Tibial nerve (tissue), 4 donors: Measurements from ENCODE around the gene PHLPP1. TPM values are rescaled to one million over a fixed set of nuclear protein-coding genes. Genes with fewer than 3 reads are reported as not detected.
A peak's percentile ranks its signal among the peaks of the same experiment; 100 is the strongest.

Experiments
- DNase-seq, 2 donors: peaks; one replicate each; pipeline ENCODE4 v3.0.0-alpha.2; 2019; ENCODE audit warnings: low spot score in 2 of 2
- H3K27ac ChIP-seq, 4 donors: fragments of 200-600 bp; sonication (generic) in 3 of 4; one replicate each; pipeline ENCODE4 v1.5.1; 2017 to 2019; ENCODE audit warnings: mild to moderate bottlenecking in 1 of 4
- H3K27me3 ChIP-seq, 2 donors: fragments of 200-600 bp; sonication (generic) in 1 of 2; one replicate each; pipeline versions ENCODE4 v1.5.1 to v1.6.0; 2017 to 2019
- H3K36me3 ChIP-seq, 3 donors: fragments of 200-600 bp; sonication (generic); one replicate each; pipeline ENCODE4 v1.5.1; 2018 to 2019
- H3K4me1 ChIP-seq, 4 donors: fragments of 200-600 bp; sonication (generic) in 3 of 4; one replicate each; pipeline ENCODE4 v1.5.1; 2017 to 2019
- H3K4me3 ChIP-seq, 4 donors: fragments of 200-600 bp; sonication (generic) in 3 of 4; one replicate each; pipeline ENCODE4 v1.5.1; 2017 to 2019; ENCODE audit warnings: mild to moderate bottlenecking in 1 of 4, moderate library complexity in 1 of 4
- H3K9me3 ChIP-seq, 4 donors: fragments of 200-600 bp; sonication (generic) in 3 of 4; one replicate each; pipeline ENCODE4 v1.5.1; 2017 to 2019
- EP300 ChIP-seq, 2 donors: sonication (generic); formaldehyde crosslinking; IDR thresholded peaks; one replicate each; pipeline ENCODE4 v1.6.1; 2017; ENCODE audit warnings: antibody characterized with exemption in 2 of 2, mild to moderate bottlenecking in 1 of 2
- POLR2A ChIP-seq, 2 donors: fragments of 450-650 bp; IDR thresholded peaks; one replicate each; pipeline ENCODE4 v1.6.1; 2017; ENCODE audit warnings: antibody characterized with exemption in 2 of 2, mild to moderate bottlenecking in 2 of 2, moderate library complexity in 2 of 2
- WGBS, 2 donors: methylation state at CpG; one replicate each; pipeline ENCODE4 v1.1.5; 2018; 5-methylcytosine and 5-hydroxymethylcytosine counted together
- total RNA-seq, 4 donors: library from RNA; depleted of rRNA; stranded (reverse); fragments of >200 nt; gene quantifications; one replicate each; pipeline ENCODE4 v1.1.0, GENCODE V29; 2016
- TF ChIP-seq, protein P1 (sequence below), 5 experiments: fragments of 200-600 bp in 3 of 5; fragments of 450-650 bp in 2 of 5; sonication (generic) in 3 of 5; IDR thresholded peaks; one replicate each; pipeline ENCODE4 v1.5.1; 2016 to 2019; ENCODE audit warnings: antibody characterized with exemption in 5 of 5, mild to moderate bottlenecking in 3 of 5, moderate library complexity in 2 of 5

The PHLPP1 gene
- total RNA-seq, 4 donors from 2014 or later, result 11.4 to 16.1 (median 14.5) TPM

DNA sequence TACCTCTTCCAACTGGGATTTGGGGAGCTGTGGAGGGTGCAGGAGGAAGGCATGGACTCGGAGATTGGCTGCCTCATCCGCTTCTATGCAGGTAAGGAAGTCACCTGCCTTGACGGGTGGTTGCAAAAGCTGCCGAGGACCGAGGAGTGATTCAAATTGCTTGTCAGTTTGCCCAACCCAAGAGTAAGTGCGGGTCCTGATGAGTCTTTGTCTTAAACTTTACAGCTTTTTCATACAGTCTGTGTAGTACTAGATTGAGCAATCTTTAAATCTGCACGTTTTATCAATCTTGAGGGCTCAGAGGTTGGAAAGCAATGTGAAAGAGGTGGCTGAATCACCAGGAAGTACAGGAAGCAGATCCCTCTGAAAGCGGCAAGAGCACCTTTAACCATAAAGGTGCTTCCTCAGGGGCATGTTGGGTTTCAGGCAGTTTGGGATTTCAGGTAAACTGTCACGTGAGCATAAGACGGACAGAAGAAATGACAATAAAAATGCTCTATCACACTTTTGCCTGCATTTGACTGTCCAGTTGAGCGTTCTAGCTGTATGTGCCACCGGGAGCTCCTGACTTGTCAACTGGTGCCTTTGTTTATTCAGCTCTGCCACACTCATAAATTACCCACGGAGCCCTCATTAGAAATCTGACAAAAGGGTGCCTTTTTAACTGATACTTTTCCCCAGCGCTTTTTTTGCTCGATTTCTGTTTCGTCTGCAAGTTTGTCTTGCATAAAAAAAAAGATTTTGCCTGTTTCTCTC lies 2.0 kb downstream of the PHLPP1 start:
- Histone ChIP-seq H3K36me3 (no peaks in the 10 kb centered on the region), H3K9me3 (no peaks in the 10 kb centered on the region), H3K27ac (peak overlapping the region; percentile 48 to 99 (median 78)), H3K27me3 (no peaks in the 10 kb centered on the region), H3K4me1 (peaks cover 0 to 57% (median 23%) of the 10 kb centered on the region in 4 donors), H3K4me3 (peak overlapping the region; percentile 63 to 94 (median 79))
- DNase-seq, result no peak
- no peak for TF ChIP-seq POLR2A (IDR thresholded peaks at IDR 0.05)
- TF ChIP-seq, protein P1, sequence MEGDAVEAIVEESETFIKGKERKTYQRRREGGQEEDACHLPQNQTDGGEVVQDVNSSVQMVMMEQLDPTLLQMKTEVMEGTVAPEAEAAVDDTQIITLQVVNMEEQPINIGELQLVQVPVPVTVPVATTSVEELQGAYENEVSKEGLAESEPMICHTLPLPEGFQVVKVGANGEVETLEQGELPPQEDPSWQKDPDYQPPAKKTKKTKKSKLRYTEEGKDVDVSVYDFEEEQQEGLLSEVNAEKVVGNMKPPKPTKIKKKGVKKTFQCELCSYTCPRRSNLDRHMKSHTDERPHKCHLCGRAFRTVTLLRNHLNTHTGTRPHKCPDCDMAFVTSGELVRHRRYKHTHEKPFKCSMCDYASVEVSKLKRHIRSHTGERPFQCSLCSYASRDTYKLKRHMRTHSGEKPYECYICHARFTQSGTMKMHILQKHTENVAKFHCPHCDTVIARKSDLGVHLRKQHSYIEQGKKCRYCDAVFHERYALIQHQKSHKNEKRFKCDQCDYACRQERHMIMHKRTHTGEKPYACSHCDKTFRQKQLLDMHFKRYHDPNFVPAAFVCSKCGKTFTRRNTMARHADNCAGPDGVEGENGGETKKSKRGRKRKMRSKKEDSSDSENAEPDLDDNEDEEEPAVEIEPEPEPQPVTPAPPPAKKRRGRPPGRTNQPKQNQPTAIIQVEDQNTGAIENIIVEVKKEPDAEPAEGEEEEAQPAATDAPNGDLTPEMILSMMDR (IDR thresholded peaks at IDR 0.05), result no peak
- TF ChIP-seq EP300 (IDR thresholded peaks at IDR 0.05), result peak in 1 of 2 donors; percentile 4
- WGBS, 2 donors, result 2 to 3% methylated on average over 14 to 15 of the region's 16 CpGs

- peak overlapping the region in 3 of 4 donors; percentile 73 to 99 (median 82) for H3K27ac ChIP-seq
- H3K9me3 ChIP-seq, result no peaks in the 10 kb centered on the region
- WGBS, 2 donors, result 34 to 36% methylated on average over 7 of the region's 7 CpGs
- H3K4me1 ChIP-seq, result peaks cover 2 to 64% (median 23%) of the 10 kb centered on the region in 4 donors
- H3K4me3 ChIP-seq, result peak overlapping the region; percentile 63 to 94 (median 79)
- TF ChIP-seq, protein P1 (IDR thresholded peaks at IDR 0.05), result no peak
- TF ChIP-seq EP300 (IDR thresholded peaks at IDR 0.05), result no peak
- TF ChIP-seq POLR2A (IDR thresholded peaks at IDR 0.05), result no peak
- DNase-seq, result no peak
- no peaks in the 10 kb centered on the region for H3K36me3 ChIP-seq
- H3K27me3 ChIP-seq, result no peaks in the 10 kb centered on the region
Measured at GRCh38 chr18:62717925-62718800, 2.8 kb downstream of the PHLPP1 start.

GRCh38 chr18:62720048-62720447 lies 4.7 kb downstream of the PHLPP1 start:
- H3K9me3 ChIP-seq, result no peaks in the 10 kb centered on the region
- peak overlapping the region in 1 of 4 donors; percentile 34 for H3K27ac ChIP-seq
- TF ChIP-seq, protein P1 (IDR thresholded peaks at IDR 0.05), result no peak
- TF ChIP-seq EP300 (IDR thresholded peaks at IDR 0.05) (no peak), POLR2A (IDR thresholded peaks at IDR 0.05) (no peak)
- no peak for DNase-seq
- no peaks in the 10 kb centered on the region for H3K27me3 ChIP-seq
- 34 to 36% methylated on average over 4 of the region's 4 CpGs for WGBS, 2 donors
- H3K36me3 ChIP-seq, result no peaks in the 10 kb centered on the region
- H3K4me3 ChIP-seq, result no peak overlapping the region
- H3K4me1 ChIP-seq, result peaks cover 3 to 72% (median 23%) of the 10 kb centered on the region in 4 donors

DNA sequence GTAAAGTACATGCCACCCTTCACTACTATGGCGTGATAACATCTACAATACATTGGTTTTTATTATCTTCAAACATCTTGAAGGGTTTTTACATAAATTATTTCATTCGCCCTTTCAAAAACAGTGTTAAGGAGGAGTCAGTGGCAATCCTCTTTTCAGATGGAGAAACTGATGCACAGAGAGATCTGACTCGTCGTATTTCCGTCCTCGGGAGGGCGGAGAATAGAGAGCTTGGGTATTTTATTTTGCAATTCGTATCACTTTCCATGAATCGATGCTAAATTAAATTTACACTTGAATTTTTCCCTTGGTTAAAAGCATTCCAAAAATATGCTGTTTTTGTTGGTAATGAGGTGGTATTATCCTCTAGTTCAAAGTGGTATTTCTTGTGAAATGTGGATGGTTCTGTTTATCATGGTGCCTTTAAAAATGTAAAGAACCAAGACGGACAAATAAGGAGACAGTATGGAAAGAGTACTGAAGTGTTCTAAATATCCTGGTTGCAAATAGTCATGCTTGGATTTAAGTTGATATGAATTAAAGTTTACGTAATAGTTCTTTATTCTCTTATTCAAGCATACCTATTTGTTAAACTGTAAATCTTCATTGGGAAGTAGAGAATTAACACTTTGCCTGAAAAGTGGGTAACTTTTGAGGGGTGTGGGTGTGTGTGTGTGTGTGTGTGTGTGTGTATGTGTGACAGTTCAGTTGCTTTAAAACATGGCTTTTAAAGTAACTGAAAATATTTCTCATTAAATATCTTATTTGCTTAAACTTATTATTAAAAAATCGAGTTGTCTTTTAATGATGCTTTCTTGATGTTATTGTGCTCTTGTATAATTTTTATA lies 5.6 kb downstream of the PHLPP1 start:
- Histone ChIP-seq H3K4me3 (no peak overlapping the region), H3K4me1 (peaks cover 3 to 72% (median 24%) of the 10 kb centered on the region in 4 donors)

More for the DNA sequence above, 5.6 kb downstream of the PHLPP1 start:
- no peaks in the 10 kb centered on the region for H3K36me3 ChIP-seq
- no peak overlapping the region for H3K27ac ChIP-seq
- no peaks in the 10 kb centered on the region for H3K9me3 ChIP-seq
- no peak for DNase-seq
- no peaks in the 10 kb centered on the region for H3K27me3 ChIP-seq
- TF ChIP-seq EP300 (IDR thresholded peaks at IDR 0.05) (no peak), POLR2A (IDR thresholded peaks at IDR 0.05) (no peak)
- TF ChIP-seq, protein P1 (IDR thresholded peaks at IDR 0.05), result no peak
- WGBS, 2 donors, result 76 to 78% methylated on average over 12 of the region's 12 CpGs
